ENCODE results near the gene NRXN3.
"Not testable (repeated sequence)": the region's sequence is repeated elsewhere in the genome, so short reads cannot be mapped to it uniquely, and the experiment has no call there.

NRXN3 gene

DNA sequence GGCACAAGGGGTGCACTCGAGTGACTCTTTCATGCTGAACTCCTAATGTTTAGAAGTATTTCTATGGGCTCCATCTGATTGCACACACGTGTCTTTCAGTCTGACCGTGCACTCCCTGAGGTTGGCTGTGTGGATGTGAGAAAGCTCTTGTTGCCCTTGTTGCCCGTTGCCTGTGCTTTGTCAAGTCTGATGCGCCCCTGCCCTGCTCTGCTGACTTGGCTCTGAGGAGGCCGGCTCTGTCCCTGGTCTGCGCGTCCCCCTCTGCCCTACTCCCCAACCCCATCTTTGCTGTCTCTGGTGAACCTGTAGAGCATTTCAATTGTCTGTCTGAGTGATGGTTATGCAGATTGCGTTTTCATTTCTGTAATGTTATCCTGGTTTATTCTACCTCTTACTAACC lies 802.3 kb downstream of the NRXN3 start:
- DNase-seq = no peak

DNA sequence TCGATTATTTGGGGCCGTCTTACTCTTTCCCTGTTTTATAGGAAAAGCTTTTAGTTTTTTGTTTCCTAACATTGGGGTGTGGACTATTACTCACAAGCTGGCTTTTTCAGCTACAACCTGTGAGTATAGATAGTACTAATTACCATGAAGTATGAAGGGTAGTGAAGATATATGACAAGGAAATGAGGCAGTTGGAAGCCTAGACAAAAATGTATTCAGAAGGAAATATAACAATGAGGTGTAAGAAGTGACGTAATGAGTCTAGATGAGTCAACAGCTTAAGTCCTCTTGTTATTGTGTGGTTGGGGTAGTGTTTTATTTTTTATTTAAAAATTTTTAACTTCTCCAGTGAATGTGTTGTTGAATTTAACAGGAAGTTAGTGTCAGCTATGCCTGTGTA lies 804.5 kb downstream of the NRXN3 start:
- DNase-seq = no peak

DNA sequence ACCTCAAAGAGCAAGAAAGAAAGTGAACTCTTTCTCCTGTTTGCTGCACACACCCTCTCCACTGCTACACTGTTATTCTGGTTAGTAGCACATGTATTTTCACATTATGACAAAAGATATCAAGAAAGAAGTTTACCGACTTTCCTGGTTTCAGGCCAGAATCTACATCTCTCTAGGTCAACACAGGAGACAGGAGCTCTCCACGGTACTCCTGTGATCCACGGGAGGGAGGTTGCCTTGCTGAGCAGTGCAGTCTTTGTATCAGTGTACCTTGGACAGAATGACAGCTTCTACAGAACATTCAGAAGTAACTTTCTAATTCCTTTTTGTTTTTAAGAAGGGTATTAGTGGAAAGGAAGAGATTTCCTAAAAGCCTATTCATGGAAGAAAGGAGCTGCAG lies 805.6 kb downstream of the NRXN3 start:
- no peak for DNase-seq

DNA sequence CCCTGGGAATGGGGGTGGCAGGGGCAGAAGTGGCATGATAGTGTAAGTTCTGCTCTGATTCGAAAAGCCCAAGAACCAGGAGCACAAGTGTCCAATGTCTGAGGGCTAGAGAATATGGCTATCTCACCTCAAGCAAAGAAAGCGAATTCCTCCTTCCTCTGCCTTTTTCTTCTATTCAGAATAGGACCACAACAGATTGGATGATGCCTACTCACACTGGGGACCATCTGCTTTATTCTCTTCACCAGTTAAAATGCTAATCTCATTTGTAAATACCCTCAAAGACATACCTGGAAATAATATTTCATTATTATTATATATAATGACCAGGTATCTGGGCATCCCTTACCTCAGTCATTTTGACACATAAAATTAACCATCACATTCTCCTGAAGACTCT lies 808.7 kb downstream of the NRXN3 start:
- DNase-seq = no peak

DNA sequence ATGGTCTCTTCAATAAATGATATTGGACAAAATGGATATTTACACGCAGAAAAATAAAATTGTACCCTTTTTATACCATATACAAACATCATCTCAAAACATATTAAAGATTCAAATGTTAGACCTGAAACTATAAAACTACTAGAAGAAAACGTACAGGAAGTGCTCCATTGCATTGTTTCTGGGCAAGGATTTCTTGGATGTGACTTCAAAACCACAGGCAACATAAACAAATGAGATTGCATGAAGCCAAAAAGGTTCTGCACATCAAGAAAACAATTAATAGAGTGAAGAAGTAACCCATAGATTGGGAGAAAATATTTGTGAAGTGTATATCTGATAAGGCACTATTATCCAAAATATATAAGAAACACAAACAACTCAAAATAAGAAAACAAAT lies 812.4 kb downstream of the NRXN3 start:
- DNase-seq = no peak

DNA sequence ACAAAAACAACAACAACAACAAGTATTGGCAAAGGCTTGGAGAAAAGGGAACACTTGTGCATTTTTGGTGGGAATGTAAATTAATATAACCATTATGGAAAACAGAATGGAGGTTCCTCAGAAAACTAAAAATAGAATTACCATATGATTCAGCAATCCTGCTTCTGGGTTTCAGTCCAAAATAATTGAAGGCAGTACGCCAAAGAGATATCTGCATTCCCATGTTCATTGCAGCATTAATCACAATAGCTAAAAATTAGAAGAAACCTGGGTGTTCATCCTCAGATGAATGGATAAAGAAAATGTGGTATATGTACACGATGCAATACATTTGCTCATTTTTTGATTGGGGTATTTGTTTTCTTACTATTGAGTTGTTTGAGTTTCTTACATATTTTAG lies 813.0 kb downstream of the NRXN3 start:
- DNase-seq = no peak

DNA sequence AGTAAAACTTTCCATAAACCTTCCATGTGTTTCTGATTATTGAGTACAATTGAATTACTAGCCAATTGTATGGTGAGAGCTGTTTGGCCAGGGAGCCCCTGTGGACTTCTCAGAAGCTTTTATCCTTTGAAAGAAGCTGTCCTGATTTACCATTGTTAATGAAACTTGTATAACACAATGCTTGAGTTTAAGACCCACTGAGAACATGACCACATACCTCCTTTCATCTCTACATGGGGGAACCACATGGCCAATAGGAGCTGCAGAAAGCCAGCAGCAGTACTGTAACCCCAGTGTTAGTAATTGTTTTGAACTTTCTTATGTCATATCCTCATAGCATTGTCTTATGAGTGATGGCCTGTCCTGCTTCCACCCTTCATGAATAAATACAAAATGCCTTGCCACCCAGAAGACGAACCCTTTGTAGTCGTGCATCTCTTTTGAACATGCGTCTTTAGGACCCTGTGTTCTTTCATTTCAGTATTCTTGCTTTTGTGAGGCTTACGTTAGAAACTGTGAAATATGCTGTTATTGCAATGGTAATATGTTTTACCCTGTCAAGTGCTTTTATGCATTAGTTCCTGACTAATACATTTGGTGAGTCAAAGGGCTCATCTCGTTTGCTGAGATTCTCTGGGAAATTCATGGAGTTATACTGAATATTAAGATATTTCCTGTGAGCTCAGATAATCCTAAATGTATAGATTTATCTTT lies 815.7 kb downstream of the NRXN3 start:
- no peak for DNase-seq

DNA sequence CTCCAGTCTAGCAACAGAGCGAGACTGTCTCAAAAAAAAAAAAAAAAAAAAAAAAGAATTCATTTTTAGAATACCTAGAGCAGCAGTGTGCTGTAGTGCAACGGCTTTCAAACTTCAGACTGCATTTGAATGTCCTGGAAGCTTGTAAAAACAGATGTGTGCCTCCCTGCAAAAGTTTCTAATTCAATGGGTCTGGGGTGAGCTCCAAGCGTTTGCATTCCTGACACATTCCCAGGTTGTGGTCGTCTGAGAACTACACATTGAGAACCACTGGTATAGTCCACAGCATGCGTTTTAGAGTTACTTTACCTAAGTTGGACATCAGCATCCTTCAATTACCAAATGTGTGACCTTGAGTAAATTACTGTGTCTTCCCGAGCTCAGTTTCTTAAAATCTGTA lies 816.8 kb downstream of the NRXN3 start:
- no peak for DNase-seq

DNA sequence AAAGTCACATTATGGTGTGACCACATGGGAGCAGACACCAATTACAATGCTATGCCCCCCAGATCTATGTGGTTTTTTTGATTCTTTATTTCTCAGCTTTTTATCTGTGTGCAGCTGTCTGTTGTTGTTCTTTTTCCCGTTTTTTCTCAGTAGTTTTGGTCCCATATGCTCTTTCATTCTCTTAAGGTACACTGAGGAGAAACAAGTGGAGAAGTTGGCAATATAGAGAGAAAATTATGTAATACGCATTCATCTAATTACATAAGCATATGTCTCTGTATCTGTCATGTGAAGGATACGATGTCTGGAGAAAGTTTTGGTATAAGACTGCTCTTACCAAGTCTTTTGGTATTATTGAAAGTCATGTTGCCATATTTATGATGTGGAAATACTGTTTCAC lies 819.0 kb downstream of the NRXN3 start:
- DNase-seq = no peak

DNA sequence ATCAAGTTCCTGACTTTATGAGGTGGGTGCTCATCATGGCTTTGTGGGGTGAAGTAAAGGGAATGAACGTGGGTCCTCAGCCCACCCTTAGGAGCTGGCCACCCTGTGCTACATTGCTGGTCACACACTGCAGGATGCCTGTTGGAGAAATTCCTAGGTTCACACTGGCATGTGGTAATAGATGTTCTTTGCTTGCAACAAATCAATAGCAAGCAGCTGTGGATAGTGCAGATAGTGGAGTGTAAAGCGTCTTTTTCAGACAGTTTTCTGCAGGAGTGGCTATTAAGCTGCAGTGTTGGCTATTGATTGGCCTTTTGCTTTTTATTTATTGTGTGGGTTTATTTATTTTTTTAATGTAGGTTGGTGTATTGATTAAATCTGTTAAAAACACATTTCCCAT lies 822.7 kb downstream of the NRXN3 start:
- no peak for DNase-seq

DNA sequence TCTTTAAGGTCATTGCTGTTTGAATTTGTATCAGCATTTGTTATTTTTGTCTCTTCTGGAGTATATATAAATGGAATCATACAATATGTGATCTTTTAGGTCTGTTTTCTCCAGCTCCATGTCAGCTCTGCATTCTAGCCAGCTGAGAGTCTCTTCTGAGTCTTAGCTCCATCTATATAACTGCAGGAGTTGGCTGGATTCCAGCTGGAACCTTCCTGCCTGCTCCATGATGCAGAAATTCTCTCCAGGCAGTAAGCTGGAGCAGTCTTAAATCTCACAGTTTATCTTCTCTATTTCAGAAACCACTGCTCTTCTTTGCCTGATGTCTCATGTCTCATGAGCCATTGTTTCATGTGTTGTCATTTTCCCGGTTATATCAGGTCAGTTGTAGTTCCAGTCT lies 827.6 kb downstream of the NRXN3 start:
- no peak for DNase-seq

DNA sequence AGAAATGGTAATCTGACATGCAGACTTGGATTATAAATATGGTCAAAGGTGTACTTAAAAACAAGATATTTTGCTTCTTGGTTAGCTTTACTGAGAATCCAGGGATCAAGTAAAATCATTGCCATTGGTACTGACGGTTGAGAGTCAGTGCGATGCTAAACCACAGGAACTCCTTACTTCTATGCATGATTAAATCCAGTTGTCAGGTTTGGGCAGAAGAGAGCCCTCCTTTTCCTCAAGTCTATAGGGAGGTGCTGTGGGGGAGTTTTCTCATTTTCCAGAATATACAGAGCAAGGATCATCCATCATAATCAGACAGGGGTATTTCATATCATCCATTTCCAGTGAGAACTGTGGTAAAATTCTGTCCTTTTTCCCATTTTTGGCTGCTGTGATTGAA lies 839.1 kb downstream of the NRXN3 start:
- no peak for DNase-seq

DNA sequence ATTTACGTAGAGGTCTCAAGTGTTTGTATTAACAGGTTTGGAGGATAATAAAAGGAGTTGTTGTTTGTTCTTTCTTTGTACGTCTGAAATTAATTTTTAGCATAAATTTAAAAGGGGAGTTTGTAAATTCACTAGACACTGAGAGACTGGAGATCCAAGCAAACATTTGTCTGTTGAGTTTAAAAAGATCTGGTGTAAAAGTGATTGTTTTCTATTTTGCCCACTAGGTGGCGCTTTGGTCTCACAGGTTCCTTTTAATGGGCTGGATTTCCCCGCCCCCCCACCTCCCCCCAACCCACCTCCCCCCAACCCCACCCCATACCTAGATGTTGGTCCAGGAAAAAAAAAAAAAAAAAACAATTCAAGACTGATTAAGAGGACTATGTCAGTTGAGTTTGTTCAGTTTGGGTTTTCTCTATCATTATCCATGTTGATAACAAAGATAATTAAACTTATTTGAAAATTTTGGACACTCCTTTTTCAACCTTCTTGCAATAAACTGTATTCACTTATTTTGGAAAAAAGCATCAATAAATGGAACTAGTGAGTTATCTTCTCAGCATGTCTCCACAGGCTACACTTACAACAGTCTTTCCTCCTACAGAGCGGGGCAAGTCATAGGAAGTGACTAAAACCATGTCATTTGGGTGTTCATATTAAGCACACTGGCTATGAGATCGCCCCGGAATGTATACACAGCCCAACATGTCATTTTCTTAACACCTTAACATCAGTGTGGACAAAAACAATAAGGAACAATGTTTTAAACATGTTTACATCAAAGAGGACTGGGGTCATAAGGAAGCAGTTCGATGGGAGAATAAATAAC lies 841.1 kb downstream of the NRXN3 start:
- DNase-seq = no peak

DNA sequence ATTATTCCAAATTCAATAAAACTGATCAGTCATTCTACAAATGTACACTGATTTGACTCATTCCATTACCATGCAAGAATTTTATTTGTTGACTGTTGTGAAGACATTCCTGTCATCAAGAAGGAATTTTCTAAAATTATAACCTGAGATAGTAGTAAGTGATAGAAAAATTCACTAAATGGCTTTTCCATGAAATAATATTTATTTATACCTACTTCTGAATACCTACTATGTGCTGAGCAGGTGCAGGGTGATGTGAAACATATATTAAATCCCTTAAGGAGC lies 841.7 kb downstream of the NRXN3 start:
- DNase-seq = no peak

DNA sequence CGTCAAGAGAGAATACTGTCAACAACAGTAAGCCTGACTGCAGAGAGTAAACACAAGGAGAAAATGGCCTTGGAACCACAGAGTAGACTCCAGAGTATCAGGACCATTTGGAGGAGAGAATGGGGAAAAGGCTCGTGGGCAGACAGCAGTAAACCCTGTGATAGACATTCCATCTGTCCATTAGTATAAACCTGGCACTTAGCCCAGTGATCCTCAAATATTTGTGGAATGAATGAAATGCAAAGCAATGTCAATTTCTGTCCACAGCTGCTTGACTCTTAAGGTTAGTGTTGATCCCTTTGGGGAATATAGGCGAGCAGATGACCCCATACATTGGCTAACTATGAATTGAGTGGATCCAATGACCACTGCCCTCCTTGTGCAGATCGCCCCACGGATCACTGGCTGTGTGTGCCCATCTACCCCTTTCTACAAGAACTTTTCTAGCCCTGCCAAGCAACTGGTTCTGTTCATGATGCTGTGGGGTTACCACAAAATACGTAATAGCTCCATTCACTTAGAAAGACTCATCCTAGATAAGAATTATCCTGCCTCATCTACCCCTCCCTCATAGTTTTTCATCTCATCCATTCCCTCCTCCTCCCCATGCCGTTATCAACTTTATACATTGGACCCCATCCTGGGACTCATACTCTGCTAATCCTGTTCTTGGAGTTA lies 846.8 kb downstream of the NRXN3 start:
- no peak for DNase-seq

DNA sequence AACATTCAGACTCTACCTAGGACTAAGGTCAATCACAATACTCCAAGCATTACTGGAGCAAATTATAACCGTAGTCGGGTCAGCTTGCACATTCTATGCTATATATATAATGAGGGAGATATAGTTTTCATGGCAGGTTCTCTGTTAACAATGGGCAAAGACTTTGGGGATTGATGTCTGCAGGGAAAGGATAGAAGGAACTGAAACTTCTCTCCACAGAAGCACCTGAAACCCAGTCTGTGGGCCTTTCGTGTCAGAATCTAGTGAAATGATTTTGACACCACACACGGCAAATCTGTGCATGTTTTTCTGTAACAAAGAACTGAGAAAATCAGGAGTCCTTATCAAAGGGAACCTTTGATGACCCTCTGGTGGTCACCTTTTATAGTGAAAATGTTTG lies 847.4 kb downstream of the NRXN3 start:
- no peak for DNase-seq

DNA sequence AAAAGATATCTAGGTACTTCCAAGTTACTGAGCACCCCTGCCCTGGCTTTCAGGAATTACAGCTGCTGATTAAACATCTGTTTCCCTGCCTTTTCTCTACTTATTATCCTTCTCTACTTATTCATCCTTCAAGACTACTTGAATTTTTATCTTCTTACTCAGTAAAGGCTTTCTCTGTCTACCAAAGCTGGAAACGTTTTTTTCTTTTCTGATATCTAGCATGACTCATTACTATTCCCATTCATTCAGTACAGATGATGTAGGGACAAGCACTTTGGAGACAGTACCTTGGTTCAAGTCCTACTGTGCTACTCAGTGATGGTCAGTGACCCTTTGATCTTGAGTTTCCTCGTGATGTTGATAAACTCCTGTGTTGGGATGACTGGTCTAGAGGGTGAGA lies 848.7 kb downstream of the NRXN3 start:
- DNase-seq = no peak

DNA sequence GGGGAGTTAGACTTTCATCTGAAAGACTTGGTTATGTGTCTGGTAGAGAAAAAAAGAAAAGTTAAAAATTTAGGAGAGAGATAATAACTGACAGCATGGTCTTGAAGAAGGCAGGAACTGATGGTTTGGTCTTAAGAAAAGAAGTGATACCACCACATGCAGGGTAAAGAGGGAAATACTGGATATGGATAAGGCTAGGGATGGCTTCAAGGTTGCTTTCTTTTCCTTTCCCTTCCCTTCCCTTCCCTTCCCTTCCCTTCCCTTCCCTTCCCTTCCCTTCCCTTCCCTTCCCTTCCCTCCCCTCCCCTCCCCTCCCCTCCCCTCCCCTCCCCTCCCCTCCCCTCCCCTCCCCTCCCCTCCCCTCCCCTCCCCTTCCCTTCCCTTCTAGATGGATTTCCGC lies 849.7 kb downstream of the NRXN3 start:
- DNase-seq = not testable (repeated sequence)

DNA sequence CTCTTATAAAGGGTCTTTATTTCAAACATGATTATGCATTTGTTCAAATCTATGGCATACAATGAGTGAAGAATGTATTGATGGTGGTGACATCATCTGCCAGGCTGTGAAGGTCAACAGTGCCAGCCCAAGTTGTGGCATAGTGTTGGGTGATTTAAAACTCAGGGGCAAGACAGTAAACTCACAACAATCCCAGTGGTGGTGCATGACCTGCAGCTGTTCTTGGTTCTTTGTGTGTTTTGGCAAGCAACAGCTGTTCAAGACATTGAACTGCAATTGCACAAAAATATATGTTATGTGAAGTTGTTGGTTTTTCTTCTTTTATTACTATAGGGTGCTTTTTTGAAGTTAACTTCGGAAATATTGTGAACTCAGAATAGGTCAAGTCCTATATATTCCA lies 851.6 kb downstream of the NRXN3 start:
- DNase-seq = no peak

DNA sequence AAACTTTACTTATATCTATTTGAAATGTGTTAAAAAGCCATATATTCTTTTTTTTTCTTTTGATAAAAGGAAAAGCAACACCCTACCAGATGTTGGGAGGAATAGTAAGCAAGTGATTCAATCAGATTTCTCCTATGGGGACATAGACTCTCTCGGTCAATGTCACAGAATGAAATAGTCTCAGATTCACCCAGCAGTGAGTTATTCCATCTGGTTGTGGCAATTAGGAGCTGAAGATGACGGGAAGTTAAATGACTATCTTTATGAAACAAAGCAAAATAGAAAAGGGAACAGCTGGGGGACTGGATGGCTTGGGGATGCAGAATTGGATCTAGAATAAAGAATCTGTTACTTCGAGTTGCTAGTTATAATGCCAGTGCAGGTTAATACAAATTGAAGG lies 857.0 kb downstream of the NRXN3 start:
- no peak for DNase-seq

DNA sequence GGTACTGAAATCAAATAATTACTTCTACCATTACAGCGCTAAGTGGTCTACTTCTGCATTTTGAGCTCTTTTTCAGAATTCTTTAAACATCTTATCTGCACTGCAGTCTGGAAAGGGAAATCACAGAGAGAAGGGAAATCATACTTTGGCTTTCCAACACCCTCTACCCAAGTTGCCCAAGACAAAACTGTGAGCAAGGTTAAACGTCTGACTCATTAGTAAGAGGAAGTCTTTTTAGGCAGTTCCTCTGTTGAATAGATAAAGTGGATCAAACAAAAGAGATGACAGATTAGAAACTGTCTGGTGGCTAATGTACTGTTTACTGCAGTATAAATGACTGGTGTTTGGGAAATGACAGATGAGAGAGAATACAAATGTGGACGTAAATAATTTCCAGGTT lies 858.1 kb downstream of the NRXN3 start:
- DNase-seq = no peak

DNA sequence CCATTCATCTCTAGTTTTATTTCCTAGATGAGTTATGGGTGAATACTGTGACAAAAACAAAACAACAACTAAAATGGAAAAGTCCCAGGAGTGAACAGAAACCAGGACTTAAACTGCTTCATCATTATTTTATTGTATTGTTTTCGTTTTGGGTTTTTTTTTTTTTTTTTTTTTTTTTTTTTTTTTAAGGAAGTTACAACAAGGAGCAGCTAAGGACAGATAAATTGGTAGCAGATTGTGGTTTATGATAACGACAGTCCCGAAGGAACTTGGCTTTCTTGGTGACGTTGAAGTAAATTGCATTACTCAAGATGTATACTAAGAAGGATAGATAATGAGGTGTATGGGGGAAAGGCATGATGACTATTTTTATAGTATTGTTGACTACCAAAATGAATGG lies 866.3 kb downstream of the NRXN3 start:
- DNase-seq = no peak

DNA sequence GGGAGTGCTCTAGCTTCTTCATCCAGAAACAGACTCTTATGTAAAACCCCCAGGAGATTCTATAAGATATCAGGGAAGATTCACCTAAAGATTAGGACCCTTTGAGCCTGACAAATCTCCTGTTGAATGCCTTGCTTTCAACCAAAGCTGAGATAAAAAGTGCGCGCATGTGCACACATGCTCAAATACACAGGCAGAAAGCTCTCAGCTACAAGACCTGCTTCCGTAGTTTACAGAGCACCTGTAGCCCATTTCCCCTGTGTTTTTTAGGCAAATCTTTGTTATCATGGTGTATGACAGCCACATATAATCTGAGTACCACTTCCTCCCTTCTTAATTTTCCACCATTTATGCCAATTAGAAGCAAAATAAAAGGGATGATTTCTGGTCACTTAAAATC lies 866.9 kb downstream of the NRXN3 start:
- no peak for DNase-seq

DNA sequence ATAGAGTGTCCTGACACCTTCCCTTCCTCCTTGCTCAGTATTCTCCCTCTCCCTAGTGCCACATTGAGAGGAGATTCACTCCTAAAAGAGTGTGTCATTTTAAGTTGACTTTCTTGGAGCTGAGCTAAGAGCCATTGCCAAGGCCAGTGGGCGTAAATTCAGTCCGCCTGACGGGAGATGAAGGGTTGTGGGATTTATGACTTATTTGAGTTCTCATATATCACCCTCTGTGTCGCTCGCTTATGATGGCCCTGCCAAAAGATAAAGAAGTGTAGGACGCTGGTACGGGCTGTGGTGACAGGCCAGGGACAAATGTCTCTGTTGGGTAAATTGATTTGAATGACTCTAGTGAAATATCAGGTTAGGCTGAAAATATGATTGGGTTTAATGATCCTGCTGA lies 867.4 kb downstream of the NRXN3 start:
- no peak for DNase-seq
